Fibroblast of lung (primary cell): ENCODE data around the gene BBS1.

ENCODE experiments used
- EZH2 ChIP-seq: IDR thresholded peaks from 2 replicates; pipeline ENCODE4 v1.5.1; 2012; ENCODE audit warnings: low read length, control low read depth, mild to moderate bottlenecking; ENCODE audit errors: missing control alignments
- TF ChIP-seq, protein P1 (sequence below), 2 donors: IDR thresholded peaks in 1 of 2; conservative IDR thresholded peaks in 1 of 2; 1 replicate in 1 of 2; 2 replicates in 1 of 2; pipeline ENCODE4 v1.5.1; 2011 to 2012; ENCODE audit warnings: low read length in 2 of 2, control low read depth in 1 of 2, inconsistent platforms in 1 of 2, low read depth in 1 of 2, mild to moderate bottlenecking in 1 of 2

DNA sequence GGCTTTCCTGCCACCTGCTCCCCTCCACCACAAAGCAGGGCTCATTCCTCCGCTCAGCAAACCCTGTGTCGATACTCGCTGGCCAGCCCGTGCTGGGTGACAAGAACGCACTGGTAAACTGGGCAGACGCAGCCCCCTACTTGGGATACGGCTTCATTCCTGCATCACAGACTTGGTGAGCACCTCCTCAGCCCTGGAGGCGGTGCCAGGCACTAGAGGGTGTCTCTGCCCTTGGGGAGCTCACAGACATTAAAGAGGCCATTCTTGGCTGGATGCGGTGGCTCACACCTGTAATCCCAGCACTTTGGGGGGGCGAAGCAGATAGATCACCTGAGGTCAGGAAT is 29.4 kb downstream of the BBS1 start:
- TF ChIP-seq, protein P1, sequence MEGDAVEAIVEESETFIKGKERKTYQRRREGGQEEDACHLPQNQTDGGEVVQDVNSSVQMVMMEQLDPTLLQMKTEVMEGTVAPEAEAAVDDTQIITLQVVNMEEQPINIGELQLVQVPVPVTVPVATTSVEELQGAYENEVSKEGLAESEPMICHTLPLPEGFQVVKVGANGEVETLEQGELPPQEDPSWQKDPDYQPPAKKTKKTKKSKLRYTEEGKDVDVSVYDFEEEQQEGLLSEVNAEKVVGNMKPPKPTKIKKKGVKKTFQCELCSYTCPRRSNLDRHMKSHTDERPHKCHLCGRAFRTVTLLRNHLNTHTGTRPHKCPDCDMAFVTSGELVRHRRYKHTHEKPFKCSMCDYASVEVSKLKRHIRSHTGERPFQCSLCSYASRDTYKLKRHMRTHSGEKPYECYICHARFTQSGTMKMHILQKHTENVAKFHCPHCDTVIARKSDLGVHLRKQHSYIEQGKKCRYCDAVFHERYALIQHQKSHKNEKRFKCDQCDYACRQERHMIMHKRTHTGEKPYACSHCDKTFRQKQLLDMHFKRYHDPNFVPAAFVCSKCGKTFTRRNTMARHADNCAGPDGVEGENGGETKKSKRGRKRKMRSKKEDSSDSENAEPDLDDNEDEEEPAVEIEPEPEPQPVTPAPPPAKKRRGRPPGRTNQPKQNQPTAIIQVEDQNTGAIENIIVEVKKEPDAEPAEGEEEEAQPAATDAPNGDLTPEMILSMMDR (conservative IDR thresholded peaks at IDR 0.05 in 1 of 2, IDR thresholded peaks at IDR 0.05 in 1 of 2; ENCODE audit: low read depth in 1 of 2, low read length in 2 of 2): no peak
- TF ChIP-seq EZH2: no peak
